ENCODE results near the gene B3GAT1. TPM values are rescaled to one million over a fixed set of nuclear protein-coding genes. Genes with fewer than 3 reads are reported as not detected.

Gene B3GAT1
- total RNA-seq, 2 donors from 2014 or later: 0.13 TPM; not detected in 1

GRCh38 chr11:134362192-134362901 lies 49.7 kb downstream of the B3GAT1 start:
- DNase-seq: no peak
- Histone ChIP-seq H3K9me3 (no peaks in the 10 kb centered on the region), H3K4me1 (no peaks in the 10 kb centered on the region), H3K27ac (no peak overlapping the region), H3K4me3 (no peak overlapping the region), H3K36me3 (no peaks in the 10 kb centered on the region), H3K9ac (ENCODE audit: low read depth in 2 of 2, low read length in 2 of 2) (no peak overlapping the region), H3K27me3 (no peaks in the 10 kb centered on the region)
- intact Hi-C loops (cut with DNase I): loop anchor here (10.0 kb wide), 2 partner anchors 222 to 362 kb away; no protein-coding TSS in a partner anchor
- no peak for TF ChIP-seq CTCF (IDR thresholded peaks at IDR 0.05)

- TF ChIP-seq CTCF (IDR thresholded peaks at IDR 0.05): no peak
- intact Hi-C loops (cut with DNase I): loop anchor here (10.0 kb wide), 2 partner anchors 223 to 363 kb away; no protein-coding TSS in a partner anchor
- Histone ChIP-seq H3K27ac (no peak overlapping the region), H3K9me3 (no peaks in the 10 kb centered on the region), H3K9ac (ENCODE audit: low read depth in 2 of 2, low read length in 2 of 2) (no peak overlapping the region), H3K36me3 (no peaks in the 10 kb centered on the region), H3K27me3 (no peaks in the 10 kb centered on the region), H3K4me1 (no peaks in the 10 kb centered on the region), H3K4me3 (no peak overlapping the region)
- DNase-seq: no peak
These were observed 50.4 kb downstream of the B3GAT1 start for GRCh38 chr11:134361661-134362060.

DNA sequence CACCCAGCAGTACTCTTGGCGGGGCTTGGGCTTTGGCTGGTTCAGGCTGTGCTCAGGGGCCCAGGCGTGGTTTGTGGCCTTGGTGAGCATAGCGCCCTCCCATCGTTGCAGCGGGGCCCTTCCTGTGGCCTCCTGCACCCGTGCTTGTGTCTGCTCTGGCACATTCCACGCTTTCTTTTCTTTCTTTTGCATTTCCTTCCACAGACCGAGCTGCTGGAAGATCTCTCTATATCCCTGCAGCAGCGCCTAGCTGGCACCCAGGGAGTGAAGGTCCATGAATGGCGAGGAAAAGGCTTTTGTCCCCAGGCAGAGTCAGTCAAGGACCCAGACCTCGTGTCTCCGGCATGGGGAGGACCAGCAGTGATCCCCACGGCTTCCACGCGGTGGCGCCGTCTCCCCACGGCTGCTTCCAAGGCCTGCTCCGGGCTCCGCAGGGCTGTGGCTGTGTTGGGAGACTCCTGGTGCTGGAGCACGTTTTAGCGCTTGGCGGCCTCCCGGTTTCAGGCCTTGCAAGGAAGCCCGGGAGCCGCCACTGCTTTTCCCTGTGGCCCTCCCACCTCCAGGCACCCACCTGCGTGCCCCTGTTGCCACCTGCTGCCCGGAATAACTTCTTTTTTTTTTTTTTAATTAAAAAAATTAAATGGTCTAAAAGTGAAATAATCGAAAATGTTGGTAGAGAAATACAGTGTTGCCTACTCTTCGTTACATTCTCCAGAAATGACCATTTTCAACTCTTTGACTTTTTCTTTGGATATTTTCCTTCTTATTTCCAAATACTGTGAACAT lies 51.8 kb downstream of the B3GAT1 start:
- no peaks in the 10 kb centered on the region for H3K4me1 ChIP-seq
- H3K27me3 ChIP-seq: no peaks in the 10 kb centered on the region
- peak; percentile 89 for TF ChIP-seq CTCF (IDR thresholded peaks at IDR 0.05)
- H3K4me3 ChIP-seq: no peak overlapping the region
- no peaks in the 10 kb centered on the region for H3K9me3 ChIP-seq
- DNase-seq: peak; percentile 80
- intact Hi-C loops (cut with DNase I): loop anchor here (10.0 kb wide), 2 partner anchors 225 to 365 kb away; no protein-coding TSS in a partner anchor
- no peaks in the 10 kb centered on the region for H3K36me3 ChIP-seq
- H3K27ac ChIP-seq: no peak overlapping the region
- H3K9ac ChIP-seq (ENCODE audit: low read depth in 2 of 2, low read length in 2 of 2): no peak overlapping the region

GRCh38 chr11:134359646-134360045 lies 52.4 kb downstream of the B3GAT1 start:
- Histone ChIP-seq H3K4me3 (no peak overlapping the region), H3K9ac (ENCODE audit: low read depth in 2 of 2, low read length in 2 of 2) (no peak overlapping the region), H3K27me3 (no peaks in the 10 kb centered on the region), H3K36me3 (no peaks in the 10 kb centered on the region), H3K27ac (no peak overlapping the region), H3K9me3 (no peaks in the 10 kb centered on the region), H3K4me1 (no peaks in the 10 kb centered on the region)
- no peak for DNase-seq
- intact Hi-C loops (cut with DNase I): loop anchor here (10.0 kb wide), 2 partner anchors 225 to 365 kb away; no protein-coding TSS in a partner anchor
- TF ChIP-seq CTCF (IDR thresholded peaks at IDR 0.05): no peak

DNA sequence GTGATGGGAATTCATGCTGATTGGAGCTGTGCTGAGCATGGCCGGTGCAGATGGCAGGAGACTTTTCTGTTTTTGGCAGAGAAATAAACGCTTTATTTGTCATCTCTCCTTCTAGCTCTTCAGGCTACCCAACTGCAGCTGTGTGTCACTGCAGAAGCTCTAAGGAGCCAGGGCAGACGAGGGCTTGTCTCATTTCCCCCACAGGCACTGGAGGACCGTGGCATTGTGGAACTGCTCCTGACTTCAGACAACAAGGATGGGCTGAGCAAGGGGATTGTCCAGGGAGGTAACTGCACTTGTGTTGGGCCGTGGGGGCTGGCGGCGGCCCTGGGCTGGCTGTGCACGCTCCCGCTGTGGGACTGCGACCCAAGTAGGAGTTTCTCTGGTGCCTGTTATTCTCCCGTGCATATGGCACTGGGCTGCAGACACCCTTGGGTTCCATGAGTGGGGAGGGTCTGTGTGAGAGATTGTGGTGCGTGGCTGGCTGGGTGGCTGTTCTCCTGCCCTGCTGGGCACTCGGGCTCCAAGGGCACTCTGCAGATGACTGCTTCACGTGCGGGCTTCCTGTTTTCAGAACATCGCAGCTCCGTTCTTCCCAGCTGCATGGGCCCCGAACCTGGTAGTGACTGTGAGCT lies 53.1 kb downstream of the B3GAT1 start:
- Histone ChIP-seq H3K27me3 (no peaks in the 10 kb centered on the region), H3K36me3 (no peaks in the 10 kb centered on the region), H3K4me1 (no peaks in the 10 kb centered on the region), H3K9me3 (no peaks in the 10 kb centered on the region), H3K9ac (ENCODE audit: low read depth in 2 of 2, low read length in 2 of 2) (no peak overlapping the region), H3K27ac (no peak overlapping the region), H3K4me3 (no peak overlapping the region)
- intact Hi-C loops (cut with DNase I): no loop called here
- DNase-seq: no peak
- TF ChIP-seq CTCF (IDR thresholded peaks at IDR 0.05): no peak

All from colonic mucosa (tissue), 4 donors.